Measurements from ENCODE around the gene TTC33.

- TF ChIP-seq YY1 (IDR thresholded peaks at IDR 0.05; ENCODE audit: insufficient read depth, insufficient read length) (no peak), SUZ12 (IDR thresholded peaks at IDR 0.05; ENCODE audit: extremely low read depth, insufficient read depth, insufficient read length) (no peak)
These were observed 15.0 kb upstream of the TTC33 start for GRCh38 chr5:40770764-40771163.

Measured in NT2/D1 (cell line).